B cell (primary cell): ENCODE measurements around the gene ZNF831. TPM values are rescaled to one million over a fixed set of nuclear protein-coding genes. Genes with fewer than 3 reads are reported as not detected.

Experiments
- ATAC-seq: fragments of 200-7000 bp; cut with Tn5 transposase; one replicate; pipeline ENCODE4 v1.10.0; 2021; ENCODE audit warnings: low read depth, mild to moderate bottlenecking, moderate number of reproducible peaks, moderate library complexity
- CTCF ChIA-PET: fragments of 350-600 bp; sonication (Branson Sonifier 250); formaldehyde crosslinking; loops from one replicate; lab custom pipeline; 2021; ENCODE audit warnings: antibody characterized with exemption, inconsistent platforms; lab: Charles Lee
- POLR2A ChIA-PET: fragments of 350-600 bp; sonication (Branson Sonifier 250); formaldehyde crosslinking; loops from one replicate; lab custom pipeline; 2021; ENCODE audit warnings: antibody characterized with exemption; lab: Charles Lee
- DNase-seq: peaks from one replicate; pipeline ENCODE4 v3.0.0; 2013
- H2AFZ ChIP-seq: 2 replicates; pipeline ENCODE4 v1.6.1; 2012; ENCODE audit warnings: mild to moderate bottlenecking, low read depth, low read length; ENCODE audit not compliant: insufficient read depth, poor library complexity, severe bottlenecking
- H3K27ac ChIP-seq, 2 donors: 1 replicate in 1 of 2; 2 replicates in 1 of 2; pipeline ENCODE4 v1.5.1; 2012 to 2013; ENCODE audit warnings: low read length in 2 of 2, mild to moderate bottlenecking in 2 of 2, moderate library complexity in 1 of 2
- H3K27me3 ChIP-seq, 4 experiments: fragments of 200-600 bp in 1 of 4; sonication (generic) in 1 of 4; replicated peaks in 1 of 4; 1 replicate in 2 of 4; 2 replicates in 2 of 4; pipeline versions ENCODE4 v1.6.1 to v1.7.0; 2013 to 2016; ENCODE audit warnings: low read length in 3 of 4, mild to moderate bottlenecking in 2 of 4, mixed read lengths in 1 of 4, moderate library complexity in 1 of 4; ENCODE audit not compliant: insufficient read depth in 4 of 4, control insufficient read depth in 3 of 4; ENCODE audit errors: control extremely low read depth in 1 of 4
- H3K36me3 ChIP-seq, 2 experiments: replicated peaks in 1 of 2; 1 replicate in 1 of 2; 2 replicates in 1 of 2; pipeline versions ENCODE4 v1.6.1 to v1.7.1; 2013; ENCODE audit warnings: low read length in 1 of 2; ENCODE audit not compliant: insufficient read depth in 2 of 2, control insufficient read depth in 1 of 2; ENCODE audit errors: control extremely low read depth in 1 of 2, extremely low read depth in 1 of 2
- H3K4me1 ChIP-seq, 2 donors: fragments of 200-600 bp in 1 of 2; sonication (generic) in 1 of 2; 1 replicate in 1 of 2; 2 replicates in 1 of 2; pipeline versions ENCODE4 v1.5.1 to v1.6.1; 2013 to 2017; ENCODE audit warnings: low read length in 2 of 2; ENCODE audit not compliant: control insufficient read depth in 2 of 2, insufficient read depth in 2 of 2
- H3K4me2 ChIP-seq: replicated peaks from 2 replicates; pipeline ENCODE3; 2012; ENCODE audit warnings: mild to moderate bottlenecking, low read depth, low read length; ENCODE audit not compliant: poor library complexity, severe bottlenecking
- H3K4me3 ChIP-seq, 5 experiments: fragments of 200-600 bp in 1 of 5; sonication (generic) in 1 of 5; 1 replicate in 3 of 5; 2 replicates in 2 of 5; pipeline versions ENCODE4 v1.5.1 to v1.7.0; 2011 to 2016; ENCODE audit warnings: low read length in 4 of 5, mild to moderate bottlenecking in 4 of 5, low read depth in 2 of 5, control low read depth in 1 of 5, moderate library complexity in 1 of 5; ENCODE audit not compliant: insufficient read depth in 1 of 5; ENCODE audit errors: control extremely low read depth in 1 of 5, extremely low read depth in 1 of 5
- H3K79me2 ChIP-seq: fragments of 200-600 bp; sonication (generic); one replicate; pipeline ENCODE4 v1.6.0; 2016; ENCODE audit warnings: low read length; ENCODE audit not compliant: control insufficient read depth, insufficient read depth
- H3K9ac ChIP-seq: fragments of 200-600 bp; sonication (generic); 2 replicates; pipeline ENCODE4 v1.6.1; 2017; ENCODE audit warnings: mild to moderate bottlenecking, low read length, moderate library complexity
- H3K9me3 ChIP-seq, 3 donors: one replicate each; pipeline versions ENCODE4 v1.6.1 to v1.7.1; 2013; ENCODE audit warnings: low read length in 2 of 3; ENCODE audit not compliant: control insufficient read depth in 2 of 3, insufficient read depth in 1 of 3; ENCODE audit errors: control extremely low read depth in 1 of 3
- H4K20me1 ChIP-seq: 2 replicates; pipeline ENCODE4 v1.6.0; 2012; ENCODE audit warnings: mild to moderate bottlenecking, low read length; ENCODE audit not compliant: insufficient read depth, control insufficient read depth, poor library complexity, severe bottlenecking
- H3K27ac Mint-ChIP-seq: one replicate; pipeline ENCODE4 v1.8.0; 2021; ENCODE audit warnings: mixed read lengths
- H3K27me3 Mint-ChIP-seq: one replicate; pipeline ENCODE4 v1.8.0; 2021; ENCODE audit warnings: mixed read lengths
- H3K4me1 Mint-ChIP-seq: one replicate; pipeline ENCODE4 v1.8.0; 2021; ENCODE audit warnings: mixed read lengths
- H3K4me3 Mint-ChIP-seq: one replicate; pipeline ENCODE4 v1.8.0; 2021; ENCODE audit warnings: mixed read lengths
- H3K9me3 Mint-ChIP-seq: one replicate; pipeline ENCODE4 v1.8.0; 2022; ENCODE audit warnings: mixed read lengths; ENCODE audit not compliant: insufficient read depth
- EZH2 ChIP-seq: IDR thresholded peaks from 2 replicates; pipeline ENCODE4 v1.6.1; 2012; ENCODE audit warnings: borderline replicate concordance, low read depth, mild to moderate bottlenecking, moderate library complexity, low read length; ENCODE audit not compliant: insufficient read depth, poor library complexity, severe bottlenecking
- WGBS: methylation state at CpG from one replicate; pipeline ENCODE4 v1.1.5; 2013; ENCODE audit warnings: missing lambda C conversion rate; ENCODE audit not compliant: insufficient coverage; 5-methylcytosine and 5-hydroxymethylcytosine counted together
- intact Hi-C: fragments of 100-400 bp; cut with micrococcal nuclease; formaldehyde crosslinking; loops from one replicate; pipeline ENCODE4 v1.10.0; 2022
- polyA plus RNA-seq: library from polyadenylated mRNA; depleted of rRNA; stranded (reverse); fragments of >200 nt; gene quantifications from 2 replicates; pipeline ENCODE4 v1.2.3, GENCODE V29; 2012
- total RNA-seq, 2 donors: library from RNA; stranded (reverse); fragments of 120-200 nt in 1 of 2; gene quantifications; 1 replicate in 1 of 2; 2 replicates in 1 of 2; pipeline versions ENCODE4 v1.2.3 to v1.2.4, GENCODE V29; 2013 to 2022
- TF ChIP-seq, protein P1 (sequence below): fragments of 200-600 bp; IDR thresholded peaks from one replicate; pipeline ENCODE4 v1.8.0; 2022; ENCODE audit warnings: antibody characterized with exemption, mild to moderate bottlenecking

Gene ZNF831
- total and polyA plus RNA-seq, 2 donors (not counting 1 experiment from before 2014, with no cell fraction given), result 1.7 to 14.1 TPM

DNA sequence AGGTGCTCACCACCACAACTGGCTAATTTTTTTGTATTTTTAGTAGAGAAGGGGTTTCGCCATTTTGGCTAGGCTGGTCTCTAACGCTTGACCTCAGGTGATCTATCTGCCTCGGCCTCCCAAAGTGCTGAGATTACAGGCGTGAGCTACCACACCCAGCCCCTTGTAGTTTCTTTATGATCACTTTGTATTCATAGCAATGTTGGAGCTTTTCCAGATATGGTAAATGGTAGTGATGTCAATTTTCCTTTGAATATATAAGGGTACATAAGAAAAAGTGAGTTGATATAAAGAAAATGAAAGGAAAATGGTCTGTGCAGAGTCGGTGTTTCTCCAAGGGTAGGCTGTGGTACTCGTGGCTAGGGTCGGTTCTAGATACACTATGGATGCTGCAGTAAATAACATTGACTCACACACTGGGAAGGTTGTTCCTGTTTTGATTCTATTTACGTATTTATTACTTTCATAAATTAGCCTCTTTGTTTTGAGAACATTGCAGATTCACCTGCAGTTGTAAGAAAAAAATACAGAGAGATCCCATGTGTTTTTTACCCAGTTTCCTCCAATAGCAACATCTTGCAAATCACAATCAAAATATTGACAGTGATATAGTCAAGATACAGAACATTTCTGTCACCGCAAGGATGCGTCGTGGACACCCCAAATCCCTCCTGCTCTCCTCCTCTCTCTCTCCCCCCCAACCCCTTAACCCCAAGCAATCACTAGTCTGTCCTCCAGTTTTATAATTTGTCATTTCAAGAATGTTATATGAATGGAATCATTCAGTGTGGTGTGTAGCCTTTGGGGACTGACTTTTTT, 2.5 kb downstream of the ZNF831 start:
- Histone ChIP-seq H3K4me1 (peaks cover 56% of the 10 kb centered on the region in 2 donors), H3K9me3 (peaks cover 0 to 3% (median 0%) of the 10 kb centered on the region in 3 donors), H4K20me1 (no peaks in the 10 kb centered on the region), H3K4me2 (peak overlapping the region; percentile 84), H3K4me3 (peak overlapping the region in 3 of 5 experiments; percentile 6 to 40 (median 25)), H3K27ac (peak overlapping the region; percentile 48 to 94), H3K36me3 (peaks cover 0 to 1% of the 10 kb centered on the region in 2 experiments), H2AFZ (peak overlapping the region; percentile 26), H3K27me3 (no peaks in the 10 kb centered on the region), H3K9ac (peak overlapping the region; percentile 41), H3K79me2 (peaks cover 80% of the 10 kb centered on the region)
- H3K4me3 Mint-ChIP-seq, result peak overlapping the region; percentile 82
- POLR2A ChIA-PET, result no interaction called here
- DNase-seq (peak; percentile 27), ATAC-seq (no peak)
- H3K27me3 Mint-ChIP-seq, result no peaks in the 10 kb centered on the region
- peak overlapping the region; percentile 91 for H3K27ac Mint-ChIP-seq
- H3K9me3 Mint-ChIP-seq, result no peaks in the 10 kb centered on the region
- WGBS, result 78% methylated on average over 7 of the region's 11 CpGs
- peaks cover 62% of the 10 kb centered on the region for H3K4me1 Mint-ChIP-seq
- intact Hi-C loops, result no loop called here
- no peak for TF ChIP-seq EZH2
- TF ChIP-seq, protein P1, sequence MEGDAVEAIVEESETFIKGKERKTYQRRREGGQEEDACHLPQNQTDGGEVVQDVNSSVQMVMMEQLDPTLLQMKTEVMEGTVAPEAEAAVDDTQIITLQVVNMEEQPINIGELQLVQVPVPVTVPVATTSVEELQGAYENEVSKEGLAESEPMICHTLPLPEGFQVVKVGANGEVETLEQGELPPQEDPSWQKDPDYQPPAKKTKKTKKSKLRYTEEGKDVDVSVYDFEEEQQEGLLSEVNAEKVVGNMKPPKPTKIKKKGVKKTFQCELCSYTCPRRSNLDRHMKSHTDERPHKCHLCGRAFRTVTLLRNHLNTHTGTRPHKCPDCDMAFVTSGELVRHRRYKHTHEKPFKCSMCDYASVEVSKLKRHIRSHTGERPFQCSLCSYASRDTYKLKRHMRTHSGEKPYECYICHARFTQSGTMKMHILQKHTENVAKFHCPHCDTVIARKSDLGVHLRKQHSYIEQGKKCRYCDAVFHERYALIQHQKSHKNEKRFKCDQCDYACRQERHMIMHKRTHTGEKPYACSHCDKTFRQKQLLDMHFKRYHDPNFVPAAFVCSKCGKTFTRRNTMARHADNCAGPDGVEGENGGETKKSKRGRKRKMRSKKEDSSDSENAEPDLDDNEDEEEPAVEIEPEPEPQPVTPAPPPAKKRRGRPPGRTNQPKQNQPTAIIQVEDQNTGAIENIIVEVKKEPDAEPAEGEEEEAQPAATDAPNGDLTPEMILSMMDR, result no peak
- CTCF ChIA-PET, result interaction anchor here (2.6 to 3.4 kb wide), 2 partner anchors 41 to 78 kb away, joined by 14 to 23 read pairs; no protein-coding TSS in a partner anchor
